Right forelimb (tissue), 1 donor: Measurements from ENCODE around the gene JAKMIP1.

Experiments used
- DNase-seq: peaks from one replicate; pipeline ENCODE4 v3.0.0-alpha.2; 2018

JAKMIP1 gene

DNA sequence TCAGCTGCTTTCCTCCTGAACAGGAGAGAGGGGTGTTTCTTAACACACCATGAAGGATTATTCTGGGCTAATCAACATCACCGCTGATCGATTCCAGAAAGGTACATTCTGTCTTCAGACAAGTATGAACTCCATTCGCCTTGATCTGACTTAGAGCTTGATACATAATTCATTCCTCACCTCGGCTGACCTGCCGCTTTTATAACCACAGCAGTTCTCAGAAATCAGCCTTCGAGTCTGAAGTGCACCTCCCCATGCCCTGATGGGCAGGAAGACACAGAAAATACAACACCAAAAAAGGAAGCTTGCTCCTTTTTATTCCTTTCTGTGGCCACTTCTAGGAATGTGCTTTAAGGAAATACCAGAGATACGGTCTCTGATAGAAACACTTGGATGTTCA, 85.7 kb downstream of the JAKMIP1 start:
- no peak for DNase-seq

GRCh38 chr4:6114181-6114580, 86.2 kb downstream of the JAKMIP1 start:
- DNase-seq = no peak

GRCh38 chr4:6113641-6114040, 86.7 kb downstream of the JAKMIP1 start:
- DNase-seq = peak; percentile 7

- peak; percentile 7 for DNase-seq
Observed at GRCh38 chr4:6112606-6113290, 87.6 kb downstream of the JAKMIP1 start.

- DNase-seq = peak; percentile 9
Observed at GRCh38 chr4:6111354-6111960, 88.9 kb downstream of the JAKMIP1 start.

DNA sequence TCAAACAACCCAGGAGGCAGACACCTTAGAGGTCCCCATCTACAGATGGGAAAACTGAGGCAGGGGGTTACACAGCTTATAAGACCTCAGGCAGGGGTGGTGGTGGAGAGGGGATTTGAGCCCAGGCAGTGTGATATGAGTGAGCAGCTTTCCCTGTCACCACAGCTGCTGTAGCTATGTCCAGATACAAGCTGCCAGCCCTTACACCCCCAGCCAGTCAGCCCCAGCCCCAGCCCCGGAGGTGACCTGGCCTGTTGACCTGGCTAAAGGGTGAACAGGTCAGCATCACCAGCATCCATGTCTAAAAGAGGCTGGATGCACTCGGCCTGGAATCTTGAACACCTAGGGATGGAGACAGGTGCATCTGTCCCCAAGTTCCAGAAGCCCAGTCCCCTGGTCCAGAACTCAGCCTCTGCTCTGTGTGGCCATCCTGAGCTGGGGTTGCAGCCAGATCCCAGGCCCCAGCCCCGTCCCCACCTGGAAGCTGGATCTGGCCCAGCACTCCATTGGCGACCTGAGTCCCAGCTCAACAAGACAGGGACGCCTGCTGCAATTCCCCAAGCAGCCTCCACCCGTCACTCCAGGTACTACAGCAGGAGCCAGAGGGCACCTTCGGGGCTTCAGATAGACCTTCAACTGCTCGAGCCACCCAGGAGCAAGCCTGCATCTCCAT, 89.5 kb downstream of the JAKMIP1 start:
- peak; percentile 28 for DNase-seq

DNA sequence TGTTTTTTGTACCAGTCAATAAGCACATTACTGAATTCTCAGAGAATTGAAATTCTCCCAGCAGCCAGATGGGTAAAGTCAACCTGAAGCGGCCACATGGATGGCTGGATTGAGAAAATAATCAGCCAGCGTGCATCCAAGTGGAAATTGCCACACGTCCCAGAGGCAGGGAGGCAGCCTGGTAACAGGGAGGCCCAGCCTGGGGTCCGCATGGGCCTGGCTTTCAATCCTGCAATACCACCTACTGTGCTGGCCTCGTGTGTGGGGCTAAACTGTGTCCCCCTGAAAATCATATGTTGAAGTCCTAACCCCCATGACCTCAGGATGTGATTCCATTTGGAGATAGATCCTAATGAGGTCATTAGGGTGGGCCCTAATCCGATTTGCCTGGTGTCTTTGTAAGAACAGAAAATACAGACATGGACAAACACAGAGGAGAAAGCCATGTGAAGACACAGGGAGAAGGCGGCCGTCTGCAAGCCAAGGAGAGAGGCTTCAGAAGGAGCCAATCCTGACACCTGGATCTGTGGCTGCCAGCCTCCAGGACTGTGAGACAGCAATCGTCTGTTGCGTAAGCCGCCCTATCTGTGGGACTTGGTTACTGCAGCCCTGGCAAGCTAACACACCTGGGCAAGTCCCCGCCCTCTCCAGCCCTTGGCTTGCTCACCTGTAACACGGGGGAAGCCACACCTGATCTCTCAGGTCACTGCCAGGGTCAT, 90.3 kb downstream of the JAKMIP1 start:
- DNase-seq = peak; percentile 10

DNA sequence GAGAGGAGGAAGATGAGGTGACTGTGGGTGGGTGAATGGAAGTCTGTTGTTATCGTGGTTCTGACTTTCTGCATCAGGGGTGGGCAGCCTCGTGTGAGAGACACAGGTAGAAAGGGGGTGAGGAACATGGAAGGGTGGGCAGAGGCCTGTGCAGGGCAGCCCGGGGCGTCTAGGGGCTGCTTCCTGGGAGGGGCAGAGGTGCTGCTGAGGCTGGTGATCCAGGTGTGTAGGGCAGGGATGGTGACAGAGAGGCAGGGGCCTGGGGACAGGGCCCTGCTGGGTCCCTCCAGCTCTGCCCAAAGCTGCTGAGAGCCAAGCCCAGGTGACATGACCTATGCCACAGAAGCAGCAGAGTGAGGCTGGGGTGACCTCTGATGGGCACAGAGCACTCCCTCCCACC, 92.5 kb downstream of the JAKMIP1 start:
- no peak for DNase-seq

- no peak for DNase-seq
Observed at GRCh38 chr4:6107114-6107791, 93.1 kb downstream of the JAKMIP1 start.

DNA sequence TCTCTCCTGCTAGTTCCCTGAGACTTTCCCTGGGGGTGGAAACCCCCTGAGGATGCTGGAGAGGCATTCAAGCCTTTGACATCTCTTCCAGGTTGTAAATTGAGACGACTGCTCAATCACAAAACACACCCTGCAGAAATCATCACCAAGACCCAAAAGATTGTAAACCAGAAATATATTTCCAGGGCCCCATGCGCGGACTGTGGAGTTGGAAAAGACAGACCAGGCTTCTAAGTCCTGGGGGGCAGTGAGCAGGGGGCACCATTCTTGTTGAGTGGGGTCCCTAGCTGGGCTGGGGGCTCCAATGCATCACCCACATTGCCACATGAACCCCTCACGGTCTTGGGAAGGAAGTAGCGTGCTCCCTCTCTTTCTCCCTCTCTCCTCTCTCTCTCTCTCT, 94.2 kb downstream of the JAKMIP1 start:
- no peak for DNase-seq

- DNase-seq = no peak
Observed at GRCh38 chr4:6105311-6105911, 94.9 kb downstream of the JAKMIP1 start.

GRCh38 chr4:6104541-6105130, 95.7 kb downstream of the JAKMIP1 start:
- DNase-seq = no peak

DNA sequence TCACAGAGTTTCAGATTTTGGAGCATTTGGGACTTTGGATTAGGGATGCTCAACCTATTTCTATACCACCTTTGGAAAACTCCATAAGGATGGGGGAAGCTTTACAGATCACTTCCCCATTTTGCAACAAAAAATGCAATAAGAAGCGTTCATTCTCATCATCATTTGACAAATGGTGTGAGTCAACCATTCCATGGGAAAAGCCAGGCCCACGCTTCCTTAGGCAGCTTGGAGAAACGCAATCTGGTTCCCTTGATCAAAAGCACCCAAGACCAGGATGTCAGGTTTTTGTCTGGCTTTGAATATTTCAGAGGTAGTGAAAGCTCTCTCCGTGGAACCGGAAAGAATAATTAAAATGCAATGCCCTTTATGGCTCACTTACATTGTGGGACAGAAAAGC, 102.8 kb downstream of the JAKMIP1 start:
- no peak for DNase-seq

- DNase-seq = no peak
Observed at GRCh38 chr4:6095897-6096296, 104.5 kb downstream of the JAKMIP1 start.

DNA sequence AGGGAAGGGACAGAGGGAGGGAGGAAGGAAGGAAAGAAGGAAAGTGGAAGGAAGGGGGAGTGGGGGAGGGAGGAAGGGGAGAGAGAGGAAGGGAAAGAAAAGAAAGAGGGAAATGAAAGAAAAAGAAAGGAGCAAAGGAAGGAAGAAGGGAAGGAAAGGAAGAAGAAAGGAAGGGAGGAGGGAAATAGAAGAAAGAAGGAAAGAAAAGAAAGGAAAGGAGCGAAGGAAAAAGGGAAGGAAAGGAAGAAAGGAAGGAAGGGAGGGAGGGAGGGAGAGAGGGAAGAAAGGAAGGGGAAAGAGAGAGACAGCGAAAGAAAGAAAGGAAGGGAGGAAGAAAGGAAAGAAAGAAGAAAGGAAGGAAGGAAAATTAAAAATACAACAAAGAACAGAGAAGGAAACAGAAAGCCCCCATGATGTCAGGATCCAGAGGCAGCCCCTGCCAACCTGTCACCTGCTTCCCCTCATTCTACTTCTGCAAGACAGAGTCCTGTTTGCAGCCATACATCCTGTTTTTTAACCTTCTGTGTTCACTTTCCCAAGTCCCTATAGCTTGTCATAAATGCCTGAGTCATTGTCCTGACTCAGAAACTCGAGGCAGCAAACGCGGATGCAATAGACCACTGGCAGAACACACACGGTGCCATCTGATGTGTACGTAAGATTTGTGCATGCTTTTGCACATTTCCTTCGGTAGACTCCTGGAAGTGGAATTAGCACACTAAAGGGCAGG, 105.2 kb downstream of the JAKMIP1 start:
- no peak for DNase-seq

- DNase-seq = no peak
Observed at GRCh38 chr4:6093671-6094070, 106.7 kb downstream of the JAKMIP1 start.

DNA sequence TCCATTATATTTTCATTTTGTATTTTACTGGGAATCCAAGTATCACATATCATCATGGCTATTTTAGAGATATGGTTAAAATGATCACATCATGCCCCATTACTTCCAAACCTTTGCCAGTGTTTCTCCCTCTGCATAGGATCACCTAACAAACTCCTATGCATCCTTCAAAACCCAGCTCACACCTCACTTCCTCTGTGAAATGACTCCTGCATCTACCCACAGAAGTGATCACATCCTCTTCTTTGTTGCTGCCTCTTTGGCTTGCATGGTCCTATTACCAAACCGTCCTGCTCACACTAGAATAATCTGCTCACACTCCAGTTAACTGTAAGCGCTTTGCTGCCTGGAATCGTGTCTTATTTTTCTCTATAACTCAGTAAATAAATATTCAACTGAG, 107.4 kb downstream of the JAKMIP1 start:
- DNase-seq = no peak

GRCh38 chr4:6092131-6092530, 108.2 kb downstream of the JAKMIP1 start:
- DNase-seq = no peak

GRCh38 chr4:6090931-6091330, 109.4 kb downstream of the JAKMIP1 start:
- no peak for DNase-seq

DNA sequence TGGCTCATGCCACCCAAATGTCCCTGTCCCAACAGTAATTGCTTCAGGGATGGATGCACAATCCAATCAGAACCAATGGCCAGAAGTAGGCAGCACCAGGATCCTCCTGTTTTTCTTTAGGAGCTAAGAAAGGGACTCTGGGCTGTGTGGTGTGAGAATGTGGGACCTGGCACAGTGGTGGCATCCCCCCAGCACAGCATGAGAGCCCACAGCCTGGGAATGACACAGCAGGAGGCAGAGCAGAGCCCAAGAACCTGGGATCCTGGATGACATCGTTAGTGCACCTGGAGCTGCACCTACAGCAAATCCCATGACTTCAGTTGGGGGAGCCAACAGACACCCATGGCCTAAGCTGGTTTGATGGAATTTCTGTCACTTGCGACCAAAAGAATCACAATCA, 111.4 kb downstream of the JAKMIP1 start:
- no peak for DNase-seq

DNA sequence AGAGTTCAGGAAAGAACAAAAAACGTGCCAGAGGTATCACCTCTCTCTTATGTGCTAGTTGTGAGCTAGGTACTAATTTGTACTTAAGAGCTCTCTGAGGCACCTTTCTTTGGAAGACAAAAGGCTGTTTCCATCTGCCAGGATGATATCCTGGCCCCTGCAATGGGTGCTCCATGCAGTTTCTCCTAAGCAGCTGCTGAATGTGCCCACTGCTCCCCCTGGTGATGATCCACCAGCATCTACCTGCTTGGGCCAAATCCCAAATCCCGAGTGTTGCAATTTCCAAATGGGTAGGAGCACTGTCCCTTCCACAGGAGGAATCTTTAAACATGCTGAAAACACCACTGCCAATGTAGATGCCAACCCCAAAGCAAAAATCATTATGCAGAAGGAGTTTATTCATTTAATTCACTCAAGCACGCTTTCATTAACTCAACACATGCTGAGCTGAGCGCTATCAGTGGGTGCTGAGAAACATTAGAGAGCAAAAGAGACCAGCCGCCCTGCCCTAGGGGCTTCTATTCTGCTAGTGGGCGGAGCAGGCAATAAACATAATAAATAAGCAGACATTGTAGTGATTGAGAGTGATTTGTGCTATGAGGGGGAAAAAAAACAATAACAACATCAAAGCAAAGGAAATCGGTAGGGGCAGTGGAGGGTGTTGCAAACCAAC, 112.5 kb downstream of the JAKMIP1 start:
- no peak for DNase-seq
